HEK293 (cell line): ENCODE results near the gene SCAMP5.

Experiments
- CTCF ChIA-PET: fragments of 350-600 bp; formaldehyde crosslinking; extraction: SDS; loops from one replicate; lab custom pipeline; 2021; ENCODE audit warnings: antibody characterized with exemption; lab: Yijun Ruan, JAX
- POLR2A ChIA-PET: fragments of 300-600 bp; formaldehyde crosslinking; extraction: SDS; loops from one replicate; lab custom pipeline; 2020; ENCODE audit warnings: antibody characterized with exemption, inconsistent platforms; lab: Yijun Ruan, JAX
- H3K27ac ChIP-seq: fragments of 200-500 bp; sonication (Bioruptor generic); 2 replicates; pipeline ENCODE4 v1.5.1; 2014; ENCODE audit warnings: low read depth, low read length, control low read depth, inconsistent platforms; ENCODE audit errors: extremely low read depth
- H3K36me3 ChIP-seq, 2 experiments: fragments of 200-500 bp in 1 of 2; sonication (Bioruptor generic) in 1 of 2; 1 replicate in 1 of 2; 2 replicates in 1 of 2; pipeline ENCODE4 v1.5.1; 2014 to 2017; ENCODE audit warnings: inconsistent platforms in 2 of 2, low read length in 2 of 2; ENCODE audit not compliant: control insufficient read depth in 2 of 2, insufficient read depth in 1 of 2
- H3K4me1 ChIP-seq: fragments of 200-500 bp; sonication (Bioruptor generic); 2 replicates; pipeline ENCODE4 v1.5.1; 2014; ENCODE audit warnings: mild to moderate bottlenecking, low read length, inconsistent platforms; ENCODE audit not compliant: control insufficient read depth, insufficient read depth
- H3K4me3 ChIP-seq: 2 replicates; pipeline ENCODE4 v1.5.1; 2011; ENCODE audit warnings: low read depth, mild to moderate bottlenecking, control low read depth, low read length, moderate library complexity
- H3K9me3 ChIP-seq: fragments of 200-500 bp; sonication (Bioruptor generic); 2 replicates; pipeline ENCODE4 v1.5.1; 2014; ENCODE audit warnings: low read depth, low read length, inconsistent platforms; ENCODE audit not compliant: control insufficient read depth, insufficient read depth
- GLI2 ChIP-seq: fragments of 450-650 bp; formaldehyde crosslinking; IDR thresholded peaks from 2 replicates; pipeline ENCODE4; 2017; ENCODE audit warnings: missing biosample characterization, missing genetic modification characterization, low read depth, borderline replicate concordance
- HOXD13 ChIP-seq: sonication (generic); formaldehyde crosslinking; IDR thresholded peaks from 2 replicates; pipeline ENCODE4 v1.8.0; 2022; ENCODE audit warnings: missing genetic modification reagents, borderline replicate concordance
- KLF8 ChIP-seq: fragments of 450-650 bp; formaldehyde crosslinking; IDR thresholded peaks from 2 replicates; pipeline ENCODE4 v1.5.1; 2016; ENCODE audit warnings: missing biosample characterization, missing genetic modification characterization
- KLF9 ChIP-seq: fragments of 450-650 bp; formaldehyde crosslinking; IDR thresholded peaks from 2 replicates; pipeline ENCODE4 v1.5.1; 2016; ENCODE audit warnings: missing biosample characterization, missing genetic modification characterization, low read depth
- MEIS1 ChIP-seq: sonication (generic); formaldehyde crosslinking; IDR thresholded peaks from 2 replicates; pipeline ENCODE4 v1.8.1; 2022; ENCODE audit warnings: missing genetic modification reagents, mild to moderate bottlenecking, borderline replicate concordance
- OSR2 ChIP-seq: fragments of 450-650 bp; formaldehyde crosslinking; IDR thresholded peaks from 2 replicates; pipeline ENCODE4 v1.5.1; 2016; ENCODE audit warnings: missing biosample characterization, missing genetic modification characterization
- SP2 ChIP-seq: fragments of 450-650 bp; formaldehyde crosslinking; IDR thresholded peaks from 2 replicates; pipeline ENCODE4 v1.5.1; 2016; ENCODE audit warnings: missing biosample characterization, missing genetic modification characterization
- YY1 ChIP-seq: fragments of 450-650 bp; formaldehyde crosslinking; IDR thresholded peaks from 2 replicates; pipeline ENCODE4 v1.5.1; 2018; ENCODE audit warnings: missing biosample characterization, missing genetic modification characterization
- ZBTB21 ChIP-seq: fragments of 450-650 bp; formaldehyde crosslinking; IDR thresholded peaks from 2 replicates; pipeline ENCODE4 v1.5.1; 2017; ENCODE audit warnings: missing biosample characterization, missing genetic modification characterization
- ZFP41 ChIP-seq: fragments of 450-650 bp; formaldehyde crosslinking; IDR thresholded peaks from 2 replicates; pipeline ENCODE4 v1.5.1; 2016; ENCODE audit warnings: missing biosample characterization, missing genetic modification characterization, borderline replicate concordance
- ZIC2 ChIP-seq: fragments of 450-650 bp; formaldehyde crosslinking; IDR thresholded peaks from 2 replicates; pipeline ENCODE4 v1.5.1; 2016; ENCODE audit warnings: missing biosample characterization, missing genetic modification characterization
- ZNF140 ChIP-seq: fragments of 450-650 bp; formaldehyde crosslinking; IDR thresholded peaks from 2 replicates; pipeline ENCODE4 v1.5.1; 2016; ENCODE audit warnings: missing biosample characterization, missing genetic modification characterization
- ZNF174 ChIP-seq: fragments of 450-650 bp; formaldehyde crosslinking; IDR thresholded peaks from 2 replicates; pipeline ENCODE4 v1.5.0; 2017; ENCODE audit warnings: missing biosample characterization, mild to moderate bottlenecking, missing genetic modification characterization
- ZNF184 ChIP-seq: fragments of 450-650 bp; IDR thresholded peaks from 2 replicates; pipeline ENCODE4 v1.5.1; 2018; ENCODE audit warnings: missing biosample characterization, mild to moderate bottlenecking, missing genetic modification characterization
- ZNF221 ChIP-seq: fragments of 450-650 bp; formaldehyde crosslinking; IDR thresholded peaks from 2 replicates; pipeline ENCODE4 v1.5.1; 2017; ENCODE audit warnings: missing biosample characterization, missing genetic modification characterization, borderline replicate concordance
- ZNF324 ChIP-seq: fragments of 450-650 bp; formaldehyde crosslinking; IDR thresholded peaks from 2 replicates; pipeline ENCODE4 v1.5.1; 2016; ENCODE audit warnings: missing biosample characterization, missing genetic modification characterization
- ZNF350 ChIP-seq: fragments of 450-650 bp; formaldehyde crosslinking; IDR thresholded peaks from 2 replicates; pipeline ENCODE4 v1.5.0; 2017; ENCODE audit warnings: missing biosample characterization, mild to moderate bottlenecking, missing genetic modification characterization
- ZNF521 ChIP-seq: fragments of 450-650 bp; formaldehyde crosslinking; IDR thresholded peaks from 2 replicates; pipeline ENCODE4 v1.5.1; 2017; ENCODE audit warnings: missing biosample characterization, mild to moderate bottlenecking, missing genetic modification characterization
- ZNF548 ChIP-seq: fragments of 450-650 bp; formaldehyde crosslinking; IDR thresholded peaks from 2 replicates; pipeline ENCODE4 v1.5.1; 2016; ENCODE audit warnings: missing biosample characterization, missing genetic modification characterization
- ZNF555 ChIP-seq: fragments of 450-650 bp; formaldehyde crosslinking; conservative IDR thresholded peaks from 2 replicates; pipeline ENCODE4 v1.5.1; 2017; ENCODE audit warnings: missing biosample characterization, mild to moderate bottlenecking, missing genetic modification characterization, inconsistent platforms
- ZNF626 ChIP-seq: fragments of 450-650 bp; sonication (Bioruptor Pico); formaldehyde crosslinking; IDR thresholded peaks from 2 replicates; pipeline ENCODE4 v1.5.1; 2018; ENCODE audit warnings: missing biosample characterization, missing genetic modification characterization, inconsistent platforms
- ZNF677 ChIP-seq: fragments of 450-650 bp; IDR thresholded peaks from 2 replicates; pipeline ENCODE4 v1.5.0; 2018; ENCODE audit warnings: missing biosample characterization, mild to moderate bottlenecking, missing genetic modification characterization, moderate library complexity
- ZSCAN30 ChIP-seq: fragments of 450-650 bp; IDR thresholded peaks from 2 replicates; pipeline ENCODE4 v1.5.1; 2018; ENCODE audit warnings: missing biosample characterization, mild to moderate bottlenecking, missing genetic modification characterization, moderate library complexity
- TF ChIP-seq, protein P1 (sequence below): fragments of 450-650 bp; formaldehyde crosslinking; IDR thresholded peaks from 2 replicates; pipeline ENCODE4 v1.5.1; 2016; ENCODE audit warnings: missing biosample characterization, missing genetic modification characterization
- TF ChIP-seq, protein P2 (sequence below): fragments of 450-650 bp; formaldehyde crosslinking; IDR thresholded peaks from 2 replicates; pipeline ENCODE4 v1.5.1; 2017; ENCODE audit warnings: missing biosample characterization, missing genetic modification characterization

The SCAMP5 gene

DNA sequence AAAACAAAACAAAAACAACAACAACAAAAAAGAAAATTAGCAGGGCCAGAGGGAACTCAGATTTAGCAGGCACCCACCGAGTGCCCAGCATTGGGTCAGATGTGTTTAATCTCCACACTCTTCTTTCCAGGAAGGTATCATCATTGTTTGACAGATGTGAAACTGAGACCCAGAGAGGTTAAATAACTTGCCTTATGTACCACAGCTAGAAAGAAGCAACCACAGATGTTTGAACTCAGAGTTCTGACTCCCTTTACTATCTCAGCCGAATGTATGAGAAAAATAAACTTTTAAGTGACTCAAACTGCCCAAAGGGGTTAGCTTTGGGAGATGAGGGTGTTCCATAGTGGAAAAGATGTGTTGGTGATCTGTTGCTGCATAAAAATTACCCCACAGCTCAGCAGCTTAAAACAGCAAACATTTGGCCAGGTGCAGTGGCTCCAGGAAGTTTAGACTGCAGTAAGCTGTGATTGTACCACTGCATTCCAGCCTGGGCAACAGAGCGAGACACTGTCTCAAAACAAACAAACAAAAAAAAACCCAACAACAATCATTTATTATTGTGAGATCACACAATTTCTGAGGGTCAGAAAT is 34.3 kb upstream of the SCAMP5 start:
- TF ChIP-seq GLI2 (tag by site-specific recombination) (no peak), ZIC2 (no peak), ZNF521 (tag by site-specific recombination) (no peak), HOXD13 (CRISPR knock-in tag) (no peak), ZNF548 (tag by site-specific recombination) (no peak), MEIS1 (CRISPR knock-in tag) (no peak), ZNF677 (no peak)
- TF ChIP-seq, protein P1, sequence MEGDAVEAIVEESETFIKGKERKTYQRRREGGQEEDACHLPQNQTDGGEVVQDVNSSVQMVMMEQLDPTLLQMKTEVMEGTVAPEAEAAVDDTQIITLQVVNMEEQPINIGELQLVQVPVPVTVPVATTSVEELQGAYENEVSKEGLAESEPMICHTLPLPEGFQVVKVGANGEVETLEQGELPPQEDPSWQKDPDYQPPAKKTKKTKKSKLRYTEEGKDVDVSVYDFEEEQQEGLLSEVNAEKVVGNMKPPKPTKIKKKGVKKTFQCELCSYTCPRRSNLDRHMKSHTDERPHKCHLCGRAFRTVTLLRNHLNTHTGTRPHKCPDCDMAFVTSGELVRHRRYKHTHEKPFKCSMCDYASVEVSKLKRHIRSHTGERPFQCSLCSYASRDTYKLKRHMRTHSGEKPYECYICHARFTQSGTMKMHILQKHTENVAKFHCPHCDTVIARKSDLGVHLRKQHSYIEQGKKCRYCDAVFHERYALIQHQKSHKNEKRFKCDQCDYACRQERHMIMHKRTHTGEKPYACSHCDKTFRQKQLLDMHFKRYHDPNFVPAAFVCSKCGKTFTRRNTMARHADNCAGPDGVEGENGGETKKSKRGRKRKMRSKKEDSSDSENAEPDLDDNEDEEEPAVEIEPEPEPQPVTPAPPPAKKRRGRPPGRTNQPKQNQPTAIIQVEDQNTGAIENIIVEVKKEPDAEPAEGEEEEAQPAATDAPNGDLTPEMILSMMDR (tag by site-specific recombination), result no peak
- Histone ChIP-seq H3K9me3 (no peaks in the 10 kb centered on the region), H3K36me3 (no peaks in the 10 kb centered on the region), H3K27ac (no peak overlapping the region), H3K4me1 (no peaks in the 10 kb centered on the region; the same call in 1 of the 2 replicates), H3K4me3 (no peak overlapping the region)
- POLR2A ChIA-PET, result interaction anchor here (0.6 kb wide), 1 partner anchor 18 kb away, joined by 4 read pairs; no protein-coding TSS in a partner anchor
- CTCF ChIA-PET, result interaction anchor here (0.5 to 3.6 kb wide), 6 partner anchors 10 to 474 kb away, joined by 3 to 16 read pairs (median 4); no protein-coding TSS in a partner anchor

DNA sequence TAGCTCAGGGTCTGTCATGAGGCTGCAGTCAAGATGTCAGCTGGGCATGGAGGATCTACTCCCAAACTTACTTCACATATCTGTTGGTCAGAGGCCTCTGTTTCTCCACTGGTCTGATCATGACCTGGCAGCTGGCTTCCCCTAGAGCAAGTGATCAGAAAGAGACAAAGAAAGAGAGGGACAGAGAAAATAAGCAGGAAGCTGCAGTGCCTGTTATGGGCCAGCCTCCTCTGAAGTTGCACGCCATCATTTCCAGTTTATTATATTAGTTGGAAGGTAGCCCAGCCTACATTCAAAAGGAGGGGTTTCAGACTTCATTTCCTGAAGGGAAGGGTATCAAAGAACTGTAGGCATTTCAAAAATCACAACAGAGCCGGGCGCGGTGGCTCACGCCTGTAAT is 33.7 kb upstream of the SCAMP5 start:
- H3K27ac ChIP-seq, result no peak overlapping the region
- H3K4me3 ChIP-seq, result no peak overlapping the region
- TF ChIP-seq YY1 (tag by site-specific recombination), result no peak
- TF ChIP-seq KLF8 (tag by site-specific recombination), result no peak
- TF ChIP-seq ZFP41 (tag by site-specific recombination), result no peak
- TF ChIP-seq ZNF174 (tag by site-specific recombination), result no peak
- no peak for TF ChIP-seq ZNF555
- no peak for TF ChIP-seq ZNF350 (tag by site-specific recombination)
- no peak for TF ChIP-seq SP2 (tag by site-specific recombination)
- no peak for TF ChIP-seq HOXD13 (CRISPR knock-in tag)
- TF ChIP-seq ZNF626 (tag by site-specific recombination), result no peak
- TF ChIP-seq ZNF184 (tag by site-specific recombination), result no peak
- TF ChIP-seq, all 188 proteins: peak for 0
- CTCF ChIA-PET, result interaction anchor here (0.6 to 3.6 kb wide), 6 partner anchors 10 to 475 kb away, joined by 3 to 16 read pairs (median 4); no protein-coding TSS in a partner anchor
- POLR2A ChIA-PET, result interaction anchor here (0.6 kb wide), 2 partner anchors 18 to 27 kb away, joined by 4 to 10 read pairs; no protein-coding TSS in a partner anchor
- no peaks in the 10 kb centered on the region; the same call in 1 of the 2 replicates for H3K4me1 ChIP-seq
- no peaks in the 10 kb centered on the region for H3K36me3 ChIP-seq
- no peaks in the 10 kb centered on the region for H3K9me3 ChIP-seq

DNA sequence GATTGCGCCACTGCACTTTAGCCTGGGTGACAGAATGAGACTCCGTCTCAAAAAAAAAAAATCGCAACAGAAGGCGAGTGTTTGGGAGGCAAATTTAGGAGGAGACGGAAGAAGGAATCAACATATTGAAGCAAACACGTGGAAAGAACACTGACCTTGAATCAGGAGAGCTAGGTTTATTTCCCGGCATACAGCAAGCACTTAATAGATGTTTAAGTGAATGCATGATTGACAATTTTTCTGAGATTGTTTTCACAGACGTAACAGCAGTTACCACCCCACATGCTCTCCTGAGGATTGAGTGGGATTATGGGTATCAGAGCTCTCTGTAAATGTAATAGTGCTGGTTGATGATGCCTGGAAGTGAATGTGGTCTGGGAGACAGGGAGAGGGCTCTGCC is 33.1 kb upstream of the SCAMP5 start:
- TF ChIP-seq ZSCAN30 (tag by site-specific recombination) (no peak), KLF9 (no peak), ZBTB21 (tag by site-specific recombination) (no peak), ZNF221 (tag by site-specific recombination) (no peak), OSR2 (tag by site-specific recombination) (no peak), ZNF140 (tag by site-specific recombination) (no peak), ZNF324 (tag by site-specific recombination) (no peak)
- TF ChIP-seq, protein P2, sequence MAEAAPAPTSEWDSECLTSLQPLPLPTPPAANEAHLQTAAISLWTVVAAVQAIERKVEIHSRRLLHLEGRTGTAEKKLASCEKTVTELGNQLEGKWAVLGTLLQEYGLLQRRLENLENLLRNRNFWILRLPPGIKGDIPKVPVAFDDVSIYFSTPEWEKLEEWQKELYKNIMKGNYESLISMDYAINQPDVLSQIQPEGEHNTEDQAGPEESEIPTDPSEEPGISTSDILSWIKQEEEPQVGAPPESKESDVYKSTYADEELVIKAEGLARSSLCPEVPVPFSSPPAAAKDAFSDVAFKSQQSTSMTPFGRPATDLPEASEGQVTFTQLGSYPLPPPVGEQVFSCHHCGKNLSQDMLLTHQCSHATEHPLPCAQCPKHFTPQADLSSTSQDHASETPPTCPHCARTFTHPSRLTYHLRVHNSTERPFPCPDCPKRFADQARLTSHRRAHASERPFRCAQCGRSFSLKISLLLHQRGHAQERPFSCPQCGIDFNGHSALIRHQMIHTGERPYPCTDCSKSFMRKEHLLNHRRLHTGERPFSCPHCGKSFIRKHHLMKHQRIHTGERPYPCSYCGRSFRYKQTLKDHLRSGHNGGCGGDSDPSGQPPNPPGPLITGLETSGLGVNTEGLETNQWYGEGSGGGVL (tag by site-specific recombination), result no peak
- Histone ChIP-seq H3K9me3 (no peaks in the 10 kb centered on the region), H3K36me3 (no peaks in the 10 kb centered on the region), H3K27ac (no peak overlapping the region), H3K4me3 (no peak overlapping the region), H3K4me1 (no peaks in the 10 kb centered on the region; the same call in 1 of the 2 replicates)
- CTCF ChIA-PET, result interaction anchor here (0.6 to 1.5 kb wide), 7 partner anchors 11 to 584 kb away, joined by 3 to 8 read pairs (median 5); no protein-coding TSS in a partner anchor
- POLR2A ChIA-PET, result interaction anchor here (0.6 to 0.8 kb wide), 2 partner anchors 12 to 27 kb away, joined by 5 to 10 read pairs; no protein-coding TSS in a partner anchor
